ENCODE results near the gene SEMA5B. TPM values are rescaled to one million over a fixed set of nuclear protein-coding genes. Genes with fewer than 3 reads are reported as not detected.

SEMA5B gene
- total RNA-seq, 2 experiments from 2014 or later, result 0.13 to 2.3 TPM

DNA sequence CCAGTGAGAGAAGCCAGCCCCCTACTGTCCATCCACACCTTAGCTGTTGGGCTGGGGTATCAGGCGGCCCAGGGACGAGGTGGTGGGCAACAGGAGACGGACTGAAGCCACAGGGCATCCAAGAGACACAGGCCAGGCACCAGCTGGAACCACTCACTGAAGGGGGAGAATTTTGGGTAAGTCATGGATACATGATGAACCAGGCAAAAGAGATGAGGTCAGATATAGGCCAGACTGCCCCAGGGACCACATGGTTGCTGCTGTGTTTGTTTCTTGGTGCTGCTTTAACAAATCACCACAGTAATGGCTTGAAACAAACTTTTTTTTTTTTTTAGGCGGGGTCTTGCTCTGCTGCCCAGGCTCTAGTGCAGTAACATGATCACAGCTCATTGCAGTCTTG is 66.4 kb downstream of the SEMA5B start:
- H3K4me1 ChIP-seq (ENCODE audit: insufficient read depth, low read length, poor library complexity, severe bottlenecking), result no peaks in the 10 kb centered on the region
- H3K4me2 ChIP-seq (ENCODE audit: low read length), result no peak overlapping the region
- no peak for TF ChIP-seq EZH2phosphoT487 (IDR thresholded peaks at IDR 0.05; ENCODE audit: borderline replicate concordance, low read depth, low read length)
- TF ChIP-seq, protein P1, sequence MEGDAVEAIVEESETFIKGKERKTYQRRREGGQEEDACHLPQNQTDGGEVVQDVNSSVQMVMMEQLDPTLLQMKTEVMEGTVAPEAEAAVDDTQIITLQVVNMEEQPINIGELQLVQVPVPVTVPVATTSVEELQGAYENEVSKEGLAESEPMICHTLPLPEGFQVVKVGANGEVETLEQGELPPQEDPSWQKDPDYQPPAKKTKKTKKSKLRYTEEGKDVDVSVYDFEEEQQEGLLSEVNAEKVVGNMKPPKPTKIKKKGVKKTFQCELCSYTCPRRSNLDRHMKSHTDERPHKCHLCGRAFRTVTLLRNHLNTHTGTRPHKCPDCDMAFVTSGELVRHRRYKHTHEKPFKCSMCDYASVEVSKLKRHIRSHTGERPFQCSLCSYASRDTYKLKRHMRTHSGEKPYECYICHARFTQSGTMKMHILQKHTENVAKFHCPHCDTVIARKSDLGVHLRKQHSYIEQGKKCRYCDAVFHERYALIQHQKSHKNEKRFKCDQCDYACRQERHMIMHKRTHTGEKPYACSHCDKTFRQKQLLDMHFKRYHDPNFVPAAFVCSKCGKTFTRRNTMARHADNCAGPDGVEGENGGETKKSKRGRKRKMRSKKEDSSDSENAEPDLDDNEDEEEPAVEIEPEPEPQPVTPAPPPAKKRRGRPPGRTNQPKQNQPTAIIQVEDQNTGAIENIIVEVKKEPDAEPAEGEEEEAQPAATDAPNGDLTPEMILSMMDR (conservative IDR thresholded peaks at IDR 0.05; ENCODE audit: low read length), result no peak
- intact Hi-C loops (cut with micrococcal nuclease; ENCODE audit: unreplicated experiment), result no loop called here
- H3K4me3 ChIP-seq (ENCODE audit: low read depth, low read length, poor library complexity, severe bottlenecking), result no peak overlapping the region
- H3K9me3 ChIP-seq (ENCODE audit: low read length), result no peaks in the 10 kb centered on the region
- no peaks in the 10 kb centered on the region for H3K9me2 ChIP-seq (ENCODE audit: insufficient read depth, low read length)
- no TSS peak for BruUV-seq (replicated peaks)
- H3K27ac ChIP-seq (ENCODE audit: low read depth, low read length, poor library complexity, severe bottlenecking), result no peak overlapping the region
- no peaks in the 10 kb centered on the region for H4K20me1 ChIP-seq (ENCODE audit: insufficient read depth, low read length)
- ChIA-PET POLR2A (no interaction called here), CTCF (ENCODE audit: unreplicated experiment) (no interaction called here)
- no peaks in the 10 kb centered on the region for H3K36me3 ChIP-seq (ENCODE audit: insufficient read depth, low read length)
- H2AFZ ChIP-seq (ENCODE audit: low read length), result no peak overlapping the region
- no peaks in the 10 kb centered on the region for H3K79me2 ChIP-seq (ENCODE audit: insufficient read depth, low read depth, low read length)
- DNase-seq (ENCODE audit: low spot score), result no peak

DNA sequence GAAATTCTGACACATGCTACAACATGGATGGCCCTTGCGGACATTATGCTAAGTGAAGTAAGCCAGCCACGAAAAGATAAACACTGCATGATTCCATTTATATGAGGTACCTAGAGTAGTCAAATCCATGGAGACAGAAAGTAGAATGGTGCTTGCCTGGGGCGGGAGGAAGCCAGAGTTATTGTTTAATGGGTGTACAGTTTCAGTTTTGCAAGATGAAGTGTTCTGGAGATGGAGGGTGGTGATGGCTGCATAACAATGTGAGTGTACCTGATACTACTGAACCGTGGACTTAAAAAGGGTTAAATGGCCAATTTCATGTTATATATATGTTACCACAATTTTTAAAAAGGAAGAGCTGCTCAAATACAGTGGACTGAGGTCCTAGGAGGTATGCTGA is 66.9 kb downstream of the SEMA5B start:
- Histone ChIP-seq H3K9me2 (ENCODE audit: insufficient read depth, low read length) (no peaks in the 10 kb centered on the region), H3K27ac (ENCODE audit: low read depth, low read length, poor library complexity, severe bottlenecking) (no peak overlapping the region), H3K4me1 (ENCODE audit: insufficient read depth, low read length, poor library complexity, severe bottlenecking) (no peaks in the 10 kb centered on the region), H3K36me3 (ENCODE audit: insufficient read depth, low read length) (no peaks in the 10 kb centered on the region), H3K9me3 (ENCODE audit: low read length) (no peaks in the 10 kb centered on the region), H3K4me3 (ENCODE audit: low read depth, low read length, poor library complexity, severe bottlenecking) (no peak overlapping the region), H3K79me2 (ENCODE audit: insufficient read depth, low read depth, low read length) (no peaks in the 10 kb centered on the region), H3K4me2 (ENCODE audit: low read length) (no peak overlapping the region), H2AFZ (ENCODE audit: low read length) (no peak overlapping the region), H4K20me1 (ENCODE audit: insufficient read depth, low read length) (no peaks in the 10 kb centered on the region)
- DNase-seq (ENCODE audit: low spot score), result no peak
- POLR2A ChIA-PET, result no interaction called here
- CTCF ChIA-PET (ENCODE audit: unreplicated experiment), result no interaction called here
- intact Hi-C loops (cut with micrococcal nuclease; ENCODE audit: unreplicated experiment), result no loop called here
- no TSS peak for BruUV-seq (replicated peaks)
- no peak for TF ChIP-seq EZH2phosphoT487 (IDR thresholded peaks at IDR 0.05; ENCODE audit: borderline replicate concordance, low read depth, low read length)
- TF ChIP-seq, protein P1 (conservative IDR thresholded peaks at IDR 0.05; ENCODE audit: low read length), result no peak

DNA sequence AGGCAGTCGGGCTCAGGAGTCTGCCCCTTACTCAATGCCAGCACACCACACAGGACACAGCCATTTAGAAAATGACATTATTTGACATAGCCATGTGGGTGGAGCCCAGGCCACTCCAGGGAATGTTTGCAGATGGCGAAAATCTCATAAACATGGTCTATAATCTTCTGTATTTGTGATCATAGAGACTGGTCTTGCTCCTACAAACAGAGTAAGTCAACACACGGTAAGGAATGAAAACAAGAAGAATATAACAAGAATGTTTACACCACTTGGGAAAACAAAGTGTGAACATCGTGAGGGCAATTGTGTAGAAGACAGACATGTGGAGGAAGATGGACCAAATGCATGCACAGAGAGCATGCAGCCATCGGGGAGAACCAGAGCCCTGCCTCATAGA is 68.2 kb downstream of the SEMA5B start:
- intact Hi-C loops (cut with micrococcal nuclease; ENCODE audit: unreplicated experiment), result no loop called here
- TF ChIP-seq, protein P1 (conservative IDR thresholded peaks at IDR 0.05; ENCODE audit: low read length), result no peak
- TF ChIP-seq EZH2phosphoT487 (IDR thresholded peaks at IDR 0.05; ENCODE audit: borderline replicate concordance, low read depth, low read length), result no peak
- POLR2A ChIA-PET, result no interaction called here
- CTCF ChIA-PET (ENCODE audit: unreplicated experiment), result no interaction called here
- no TSS peak for BruUV-seq (replicated peaks)
- H3K36me3 ChIP-seq (ENCODE audit: insufficient read depth, low read length), result no peaks in the 10 kb centered on the region
- H3K4me2 ChIP-seq (ENCODE audit: low read length), result no peak overlapping the region
- no peaks in the 10 kb centered on the region for H3K9me3 ChIP-seq (ENCODE audit: low read length)
- no peak overlapping the region for H2AFZ ChIP-seq (ENCODE audit: low read length)
- H3K4me1 ChIP-seq (ENCODE audit: insufficient read depth, low read length, poor library complexity, severe bottlenecking), result no peaks in the 10 kb centered on the region
- no peaks in the 10 kb centered on the region for H4K20me1 ChIP-seq (ENCODE audit: insufficient read depth, low read length)
- no peaks in the 10 kb centered on the region for H3K79me2 ChIP-seq (ENCODE audit: insufficient read depth, low read depth, low read length)
- H3K27ac ChIP-seq (ENCODE audit: low read depth, low read length, poor library complexity, severe bottlenecking), result no peak overlapping the region
- H3K9me2 ChIP-seq (ENCODE audit: insufficient read depth, low read length), result no peaks in the 10 kb centered on the region
- no peak for DNase-seq (ENCODE audit: low spot score)
- H3K4me3 ChIP-seq (ENCODE audit: low read depth, low read length, poor library complexity, severe bottlenecking), result no peak overlapping the region
